GM23338 (cell line): ENCODE measurements around the gene CD40. TPM values are rescaled to one million over a fixed set of nuclear protein-coding genes. Genes with fewer than 3 reads are reported as not detected.

ENCODE experiments used
- ATAC-seq: fragments of 200-7000 bp; cut with Tn5 transposase; 3 replicates; pipeline ENCODE4 v1.9.1; 2020
- DNase-seq: peaks from one replicate; pipeline ENCODE4 v3.0.0-alpha.2; 2015; ENCODE audit warnings: low spot score
- H2AFZ ChIP-seq: fragments of 200-600 bp; sonication (generic); 2 replicates; pipeline ENCODE4 v1.8.0; 2016; ENCODE audit warnings: antibody characterized with exemption, mild to moderate bottlenecking, moderate library complexity
- H3F3A ChIP-seq: fragments of 200-600 bp; sonication (generic); replicated peaks from 2 replicates; pipeline ENCODE4 v1.8.0; 2017; ENCODE audit warnings: antibody characterized with exemption, mixed run types, low read depth
- H3K27ac ChIP-seq: fragments of 200-600 bp; sonication (generic); 2 replicates; pipeline ENCODE4 v1.6.1; 2016; ENCODE audit warnings: low read depth
- H3K27me3 ChIP-seq: fragments of 200-600 bp; sonication (generic); 2 replicates; pipeline ENCODE4 v1.8.0; 2016; ENCODE audit warnings: mild to moderate bottlenecking, mixed run types, moderate library complexity; ENCODE audit not compliant: insufficient read depth
- H3K36me3 ChIP-seq: fragments of 200-600 bp; sonication (generic); 2 replicates; pipeline ENCODE4 v1.8.0; 2016; ENCODE audit warnings: mild to moderate bottlenecking; ENCODE audit not compliant: insufficient read depth
- H3K4me1 ChIP-seq: fragments of 200-600 bp; sonication (generic); 2 replicates; pipeline ENCODE4 v1.8.0; 2016; ENCODE audit warnings: mild to moderate bottlenecking, moderate library complexity; ENCODE audit not compliant: insufficient read depth
- H3K4me2 ChIP-seq: fragments of 200-600 bp; sonication (generic); 2 replicates; pipeline ENCODE4 v1.7.1; 2017; ENCODE audit warnings: mixed run types
- H3K4me3 ChIP-seq: fragments of 200-600 bp; sonication (generic); 2 replicates; pipeline ENCODE4 v1.6.1; 2016; ENCODE audit warnings: mixed run types
- H3K79me2 ChIP-seq: fragments of 200-600 bp; sonication (generic); replicated peaks from 2 replicates; pipeline ENCODE4 v1.8.0; 2017; ENCODE audit warnings: mild to moderate bottlenecking; ENCODE audit not compliant: insufficient read depth
- H3K9me2 ChIP-seq: fragments of 200-600 bp; sonication (generic); 2 replicates; pipeline ENCODE4 v1.8.0; 2017; ENCODE audit not compliant: insufficient read depth
- H4K20me1 ChIP-seq: fragments of 200-600 bp; sonication (generic); replicated peaks from 2 replicates; pipeline ENCODE4 v1.8.0; 2017; ENCODE audit warnings: mild to moderate bottlenecking; ENCODE audit not compliant: insufficient read depth
- H3K27ac Mint-ChIP-seq: 2 replicates; pipeline ENCODE4 v1.8.0; 2020; ENCODE audit warnings: inconsistent platforms, mild to moderate bottlenecking, moderate library complexity, mixed read lengths
- H3K27me3 Mint-ChIP-seq: 3 replicates; pipeline ENCODE4 v1.8.0; 2022; ENCODE audit warnings: low read depth, mild to moderate bottlenecking, moderate library complexity, mixed read lengths, inconsistent platforms; ENCODE audit not compliant: insufficient read depth, poor library complexity
- H3K36me3 Mint-ChIP-seq: 3 replicates; pipeline ENCODE4 v1.8.0; 2021; ENCODE audit warnings: low read depth, mild to moderate bottlenecking, inconsistent platforms, moderate library complexity, mixed read lengths
- H3K4me1 Mint-ChIP-seq: 3 replicates; pipeline ENCODE4 v1.8.0; 2020; ENCODE audit warnings: mild to moderate bottlenecking, inconsistent platforms, mixed read lengths
- H3K4me3 Mint-ChIP-seq: 3 replicates; pipeline ENCODE4 v1.8.0; 2021; ENCODE audit warnings: moderate library complexity, mild to moderate bottlenecking, inconsistent platforms, mixed read lengths
- H3K9me3 Mint-ChIP-seq: 3 replicates; pipeline ENCODE4 v1.8.0; 2020; ENCODE audit warnings: moderate library complexity, mild to moderate bottlenecking, inconsistent platforms, mixed read lengths
- EZH2 ChIP-seq: fragments of 200-600 bp; sonication (generic); IDR thresholded peaks from one replicate; pipeline ENCODE4 v1.8.0; 2017; ENCODE audit warnings: antibody characterized with exemption, mild to moderate bottlenecking, low read depth; ENCODE audit not compliant: unreplicated experiment
- JUNB ChIP-seq: IDR thresholded peaks from one replicate; pipeline ENCODE4 v1.6.1; 2016; ENCODE audit warnings: antibody characterized with exemption; ENCODE audit not compliant: unreplicated experiment
- POLR2AphosphoS5 ChIP-seq: IDR thresholded peaks from 2 replicates; pipeline ENCODE4 v1.6.1; 2016; ENCODE audit warnings: antibody characterized with exemption, low read depth
- STAT1 ChIP-seq: IDR thresholded peaks from one replicate; pipeline ENCODE4 v1.6.1; 2016; ENCODE audit warnings: antibody characterized with exemption; ENCODE audit not compliant: unreplicated experiment
- ZNF114 ChIP-seq: fragments of 250-450 bp; sonication (Bioruptor Pico); IDR thresholded peaks from 2 replicates; pipeline ENCODE4 v1.5.0; 2020; ENCODE audit warnings: mild to moderate bottlenecking, moderate library complexity
- ZNF331 ChIP-seq: fragments of 250-450 bp; sonication (Bioruptor Pico); IDR thresholded peaks from 2 replicates; pipeline ENCODE4 v1.5.0; 2020; ENCODE audit warnings: low read depth, mild to moderate bottlenecking, moderate library complexity
- polyA plus RNA-seq: library from polyadenylated mRNA; unstranded; fragments of >200 nt; fragmentation: Nextera tagmentation; extraction: Ambion mirVana; gene quantifications from 2 replicates; pipeline ENCODE4 v1.2.1, GENCODE V29; 2016
- total RNA-seq: library from RNA; depleted of rRNA; stranded (reverse); fragments of >200 nt; shearing (Covaris generic); gene quantifications from 2 replicates; pipeline ENCODE4 v1.2.3, GENCODE V29; 2014
- TF ChIP-seq, protein P1 (sequence below): IDR thresholded peaks from 2 replicates; pipeline ENCODE4 v1.6.1; 2016; ENCODE audit warnings: antibody characterized with exemption
- TF ChIP-seq, protein P2 (sequence below): IDR thresholded peaks from one replicate; pipeline ENCODE4 v1.6.1; 2018; ENCODE audit warnings: antibody characterized with exemption; ENCODE audit not compliant: unreplicated experiment
- TF ChIP-seq, protein P3 (sequence below): fragments of 250-450 bp; sonication (Bioruptor Pico); IDR thresholded peaks from 2 replicates; pipeline ENCODE4 v1.5.0; 2020; ENCODE audit warnings: mild to moderate bottlenecking, moderate library complexity
- TF ChIP-seq, protein P4 (sequence below), 2 experiments: fragments of 200-600 bp in 1 of 2; sonication (generic) in 1 of 2; conservative IDR thresholded peaks; 2 replicates each; pipeline versions ENCODE4 v1.5.1 to v1.6.1; 2016 to 2017; ENCODE audit warnings: antibody characterized with exemption in 2 of 2, low read depth in 2 of 2, mild to moderate bottlenecking in 2 of 2, moderate library complexity in 1 of 2

CD40 gene
- total and polyA plus RNA-seq, 2 experiments from 2014 or later, result 15.4 to 18.9 TPM

DNA sequence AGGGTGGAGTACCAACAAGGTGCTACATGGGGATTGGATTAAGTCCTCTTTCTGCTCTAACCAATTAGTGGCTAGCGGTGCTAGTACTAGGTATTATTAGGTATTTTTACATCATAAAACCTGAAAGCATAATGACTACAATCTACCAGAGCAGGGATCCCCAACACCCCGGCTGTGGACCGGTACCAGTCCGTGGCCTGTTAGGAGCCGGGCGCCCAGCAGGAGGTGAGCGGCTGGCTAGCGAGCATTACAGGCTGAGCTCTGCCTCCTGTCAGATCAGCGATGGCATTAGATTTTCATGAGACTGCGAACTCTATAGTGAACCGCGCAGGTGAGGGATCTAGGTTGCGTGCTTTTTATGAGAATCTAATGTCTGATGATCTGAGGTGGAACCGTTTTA is 9.1 kb upstream of the CD40 start:
- ATAC-seq (no peak), DNase-seq (no peak)
- Mint-ChIP-seq H3K27me3 (peaks cover 6% of the 10 kb centered on the region), H3K36me3 (no peaks in the 10 kb centered on the region), H3K4me1 (no peaks in the 10 kb centered on the region), H3K4me3 (no peak overlapping the region), H3K27ac (no peak overlapping the region), H3K9me3 (no peaks in the 10 kb centered on the region)
- TF ChIP-seq, protein P1, sequence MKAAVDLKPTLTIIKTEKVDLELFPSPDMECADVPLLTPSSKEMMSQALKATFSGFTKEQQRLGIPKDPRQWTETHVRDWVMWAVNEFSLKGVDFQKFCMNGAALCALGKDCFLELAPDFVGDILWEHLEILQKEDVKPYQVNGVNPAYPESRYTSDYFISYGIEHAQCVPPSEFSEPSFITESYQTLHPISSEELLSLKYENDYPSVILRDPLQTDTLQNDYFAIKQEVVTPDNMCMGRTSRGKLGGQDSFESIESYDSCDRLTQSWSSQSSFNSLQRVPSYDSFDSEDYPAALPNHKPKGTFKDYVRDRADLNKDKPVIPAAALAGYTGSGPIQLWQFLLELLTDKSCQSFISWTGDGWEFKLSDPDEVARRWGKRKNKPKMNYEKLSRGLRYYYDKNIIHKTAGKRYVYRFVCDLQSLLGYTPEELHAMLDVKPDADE, result no peak
- TF ChIP-seq ZNF114 (no peak), EZH2 (no peak), ZNF331 (CRISPR knock-in tag) (no peak), POLR2AphosphoS5 (no peak), JUNB (no peak), STAT1 (no peak)
- TF ChIP-seq, protein P2, sequence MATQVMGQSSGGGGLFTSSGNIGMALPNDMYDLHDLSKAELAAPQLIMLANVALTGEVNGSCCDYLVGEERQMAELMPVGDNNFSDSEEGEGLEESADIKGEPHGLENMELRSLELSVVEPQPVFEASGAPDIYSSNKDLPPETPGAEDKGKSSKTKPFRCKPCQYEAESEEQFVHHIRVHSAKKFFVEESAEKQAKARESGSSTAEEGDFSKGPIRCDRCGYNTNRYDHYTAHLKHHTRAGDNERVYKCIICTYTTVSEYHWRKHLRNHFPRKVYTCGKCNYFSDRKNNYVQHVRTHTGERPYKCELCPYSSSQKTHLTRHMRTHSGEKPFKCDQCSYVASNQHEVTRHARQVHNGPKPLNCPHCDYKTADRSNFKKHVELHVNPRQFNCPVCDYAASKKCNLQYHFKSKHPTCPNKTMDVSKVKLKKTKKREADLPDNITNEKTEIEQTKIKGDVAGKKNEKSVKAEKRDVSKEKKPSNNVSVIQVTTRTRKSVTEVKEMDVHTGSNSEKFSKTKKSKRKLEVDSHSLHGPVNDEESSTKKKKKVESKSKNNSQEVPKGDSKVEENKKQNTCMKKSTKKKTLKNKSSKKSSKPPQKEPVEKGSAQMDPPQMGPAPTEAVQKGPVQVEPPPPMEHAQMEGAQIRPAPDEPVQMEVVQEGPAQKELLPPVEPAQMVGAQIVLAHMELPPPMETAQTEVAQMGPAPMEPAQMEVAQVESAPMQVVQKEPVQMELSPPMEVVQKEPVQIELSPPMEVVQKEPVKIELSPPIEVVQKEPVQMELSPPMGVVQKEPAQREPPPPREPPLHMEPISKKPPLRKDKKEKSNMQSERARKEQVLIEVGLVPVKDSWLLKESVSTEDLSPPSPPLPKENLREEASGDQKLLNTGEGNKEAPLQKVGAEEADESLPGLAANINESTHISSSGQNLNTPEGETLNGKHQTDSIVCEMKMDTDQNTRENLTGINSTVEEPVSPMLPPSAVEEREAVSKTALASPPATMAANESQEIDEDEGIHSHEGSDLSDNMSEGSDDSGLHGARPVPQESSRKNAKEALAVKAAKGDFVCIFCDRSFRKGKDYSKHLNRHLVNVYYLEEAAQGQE, result no peak
- TF ChIP-seq, protein P3, sequence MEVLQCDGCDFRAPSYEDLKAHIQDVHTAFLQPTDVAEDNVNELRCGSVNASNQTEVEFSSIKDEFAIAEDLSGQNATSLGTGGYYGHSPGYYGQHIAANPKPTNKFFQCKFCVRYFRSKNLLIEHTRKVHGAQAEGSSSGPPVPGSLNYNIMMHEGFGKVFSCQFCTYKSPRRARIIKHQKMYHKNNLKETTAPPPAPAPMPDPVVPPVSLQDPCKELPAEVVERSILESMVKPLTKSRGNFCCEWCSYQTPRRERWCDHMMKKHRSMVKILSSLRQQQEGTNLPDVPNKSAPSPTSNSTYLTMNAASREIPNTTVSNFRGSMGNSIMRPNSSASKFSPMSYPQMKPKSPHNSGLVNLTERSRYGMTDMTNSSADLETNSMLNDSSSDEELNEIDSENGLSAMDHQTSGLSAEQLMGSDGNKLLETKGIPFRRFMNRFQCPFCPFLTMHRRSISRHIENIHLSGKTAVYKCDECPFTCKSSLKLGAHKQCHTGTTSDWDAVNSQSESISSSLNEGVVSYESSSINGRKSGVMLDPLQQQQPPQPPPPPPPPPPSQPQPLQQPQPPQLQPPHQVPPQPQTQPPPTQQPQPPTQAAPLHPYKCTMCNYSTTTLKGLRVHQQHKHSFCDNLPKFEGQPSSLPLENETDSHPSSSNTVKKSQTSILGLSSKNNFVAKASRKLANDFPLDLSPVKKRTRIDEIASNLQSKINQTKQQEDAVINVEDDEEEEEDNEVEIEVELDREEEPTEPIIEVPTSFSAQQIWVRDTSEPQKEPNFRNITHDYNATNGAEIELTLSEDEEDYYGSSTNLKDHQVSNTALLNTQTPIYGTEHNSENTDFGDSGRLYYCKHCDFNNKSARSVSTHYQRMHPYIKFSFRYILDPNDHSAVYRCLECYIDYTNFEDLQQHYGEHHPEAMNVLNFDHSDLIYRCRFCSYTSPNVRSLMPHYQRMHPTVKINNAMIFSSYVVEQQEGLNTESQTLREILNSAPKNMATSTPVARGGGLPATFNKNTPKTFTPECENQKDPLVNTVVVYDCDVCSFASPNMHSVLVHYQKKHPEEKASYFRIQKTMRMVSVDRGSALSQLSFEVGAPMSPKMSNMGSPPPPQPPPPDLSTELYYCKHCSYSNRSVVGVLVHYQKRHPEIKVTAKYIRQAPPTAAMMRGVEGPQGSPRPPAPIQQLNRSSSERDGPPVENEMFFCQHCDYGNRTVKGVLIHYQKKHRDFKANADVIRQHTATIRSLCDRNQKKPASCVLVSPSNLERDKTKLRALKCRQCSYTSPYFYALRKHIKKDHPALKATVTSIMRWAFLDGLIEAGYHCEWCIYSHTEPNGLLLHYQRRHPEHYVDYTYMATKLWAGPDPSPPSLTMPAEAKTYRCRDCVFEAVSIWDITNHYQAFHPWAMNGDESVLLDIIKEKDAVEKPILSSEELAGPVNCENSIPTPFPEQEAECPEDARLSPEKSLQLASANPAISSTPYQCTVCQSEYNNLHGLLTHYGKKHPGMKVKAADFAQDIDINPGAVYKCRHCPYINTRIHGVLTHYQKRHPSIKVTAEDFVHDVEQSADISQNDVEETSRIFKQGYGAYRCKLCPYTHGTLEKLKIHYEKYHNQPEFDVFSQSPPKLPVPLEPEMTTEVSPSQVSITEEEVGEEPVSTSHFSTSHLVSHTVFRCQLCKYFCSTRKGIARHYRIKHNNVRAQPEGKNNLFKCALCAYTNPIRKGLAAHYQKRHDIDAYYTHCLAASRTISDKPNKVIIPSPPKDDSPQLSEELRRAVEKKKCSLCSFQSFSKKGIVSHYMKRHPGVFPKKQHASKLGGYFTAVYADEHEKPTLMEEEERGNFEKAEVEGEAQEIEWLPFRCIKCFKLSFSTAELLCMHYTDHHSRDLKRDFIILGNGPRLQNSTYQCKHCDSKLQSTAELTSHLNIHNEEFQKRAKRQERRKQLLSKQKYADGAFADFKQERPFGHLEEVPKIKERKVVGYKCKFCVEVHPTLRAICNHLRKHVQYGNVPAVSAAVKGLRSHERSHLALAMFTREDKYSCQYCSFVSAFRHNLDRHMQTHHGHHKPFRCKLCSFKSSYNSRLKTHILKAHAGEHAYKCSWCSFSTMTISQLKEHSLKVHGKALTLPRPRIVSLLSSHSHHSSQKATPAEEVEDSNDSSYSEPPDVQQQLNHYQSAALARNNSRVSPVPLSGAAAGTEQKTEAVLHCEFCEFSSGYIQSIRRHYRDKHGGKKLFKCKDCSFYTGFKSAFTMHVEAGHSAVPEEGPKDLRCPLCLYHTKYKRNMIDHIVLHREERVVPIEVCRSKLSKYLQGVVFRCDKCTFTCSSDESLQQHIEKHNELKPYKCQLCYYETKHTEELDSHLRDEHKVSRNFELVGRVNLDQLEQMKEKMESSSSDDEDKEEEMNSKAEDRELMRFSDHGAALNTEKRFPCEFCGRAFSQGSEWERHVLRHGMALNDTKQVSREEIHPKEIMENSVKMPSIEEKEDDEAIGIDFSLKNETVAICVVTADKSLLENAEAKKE (CRISPR knock-in tag), result no peak
- TF ChIP-seq, protein P4, sequence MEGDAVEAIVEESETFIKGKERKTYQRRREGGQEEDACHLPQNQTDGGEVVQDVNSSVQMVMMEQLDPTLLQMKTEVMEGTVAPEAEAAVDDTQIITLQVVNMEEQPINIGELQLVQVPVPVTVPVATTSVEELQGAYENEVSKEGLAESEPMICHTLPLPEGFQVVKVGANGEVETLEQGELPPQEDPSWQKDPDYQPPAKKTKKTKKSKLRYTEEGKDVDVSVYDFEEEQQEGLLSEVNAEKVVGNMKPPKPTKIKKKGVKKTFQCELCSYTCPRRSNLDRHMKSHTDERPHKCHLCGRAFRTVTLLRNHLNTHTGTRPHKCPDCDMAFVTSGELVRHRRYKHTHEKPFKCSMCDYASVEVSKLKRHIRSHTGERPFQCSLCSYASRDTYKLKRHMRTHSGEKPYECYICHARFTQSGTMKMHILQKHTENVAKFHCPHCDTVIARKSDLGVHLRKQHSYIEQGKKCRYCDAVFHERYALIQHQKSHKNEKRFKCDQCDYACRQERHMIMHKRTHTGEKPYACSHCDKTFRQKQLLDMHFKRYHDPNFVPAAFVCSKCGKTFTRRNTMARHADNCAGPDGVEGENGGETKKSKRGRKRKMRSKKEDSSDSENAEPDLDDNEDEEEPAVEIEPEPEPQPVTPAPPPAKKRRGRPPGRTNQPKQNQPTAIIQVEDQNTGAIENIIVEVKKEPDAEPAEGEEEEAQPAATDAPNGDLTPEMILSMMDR (conservative IDR thresholded peaks at IDR 0.05; ENCODE audit: low read depth in 2 of 2), result no peak
- Histone ChIP-seq H3K79me2 (no peaks in the 10 kb centered on the region), H3K27ac (no peak overlapping the region), H2AFZ (no peak overlapping the region; the same call in 1 of the 2 replicates), H3K4me2 (no peak overlapping the region), H3K4me3 (no peak overlapping the region), H3K4me1 (no peaks in the 10 kb centered on the region), H4K20me1 (no peaks in the 10 kb centered on the region), H3K9me2 (0 out of 2 replicates have a peak, but pooled peaks cover 4% of the 10 kb centered on the region), H3K27me3 (peaks cover 8% of the 10 kb centered on the region; the same call in 1 of the 2 replicates), H3K36me3 (no peaks in the 10 kb centered on the region), H3F3A (no peaks in the 10 kb centered on the region)
